Measurements from ENCODE around the gene PDK4.

Gene PDK4

GRCh38 chr7:95547361-95548348, 48.7 kb downstream of the PDK4 start:
- H3K4me1 ChIP-seq (ENCODE audit: control insufficient read depth in 1 of 2, insufficient read depth in 1 of 2, low read depth in 1 of 2, low read length in 1 of 2) = no peaks in the 10 kb centered on the region
- TF ChIP-seq CTCF (IDR thresholded peaks at IDR 0.05) = no peak
- H3K27me3 ChIP-seq = no peaks in the 10 kb centered on the region
- no peak overlapping the region for H3K27ac ChIP-seq
- H3K4me3 ChIP-seq (ENCODE audit: low read depth in 1 of 2, low read length in 1 of 2) = no peak overlapping the region
- H3K9me3 ChIP-seq = no peaks in the 10 kb centered on the region
- H3K36me3 ChIP-seq = no peaks in the 10 kb centered on the region

DNA sequence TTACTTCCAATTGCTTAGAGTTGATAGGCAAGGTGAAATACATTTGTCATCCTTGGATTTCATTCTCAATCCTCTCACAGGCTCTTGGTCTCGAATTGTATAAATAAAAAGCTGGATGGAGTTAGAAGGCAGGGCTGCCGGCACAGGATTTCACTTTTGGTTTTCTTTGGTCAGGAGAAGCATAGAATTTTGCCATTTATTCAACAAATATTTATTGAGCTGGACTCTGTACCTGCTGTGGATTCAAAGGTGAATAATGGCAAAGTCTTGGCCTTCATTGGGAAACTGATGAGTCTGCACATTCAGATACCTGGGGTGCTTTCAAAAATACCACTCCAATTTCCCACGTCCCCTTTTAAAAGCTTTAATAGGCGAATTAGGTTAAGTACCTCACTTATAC, 49.7 kb downstream of the PDK4 start:
- H3K36me3 ChIP-seq = no peaks in the 10 kb centered on the region
- no peaks in the 10 kb centered on the region for H3K9me3 ChIP-seq
- no peak overlapping the region for H3K4me3 ChIP-seq (ENCODE audit: low read depth in 1 of 2, low read length in 1 of 2)
- no peak overlapping the region for H3K27ac ChIP-seq
- H3K4me1 ChIP-seq (ENCODE audit: control insufficient read depth in 1 of 2, insufficient read depth in 1 of 2, low read depth in 1 of 2, low read length in 1 of 2) = no peaks in the 10 kb centered on the region
- TF ChIP-seq CTCF (IDR thresholded peaks at IDR 0.05) = no peak
- no peaks in the 10 kb centered on the region for H3K27me3 ChIP-seq

DNA sequence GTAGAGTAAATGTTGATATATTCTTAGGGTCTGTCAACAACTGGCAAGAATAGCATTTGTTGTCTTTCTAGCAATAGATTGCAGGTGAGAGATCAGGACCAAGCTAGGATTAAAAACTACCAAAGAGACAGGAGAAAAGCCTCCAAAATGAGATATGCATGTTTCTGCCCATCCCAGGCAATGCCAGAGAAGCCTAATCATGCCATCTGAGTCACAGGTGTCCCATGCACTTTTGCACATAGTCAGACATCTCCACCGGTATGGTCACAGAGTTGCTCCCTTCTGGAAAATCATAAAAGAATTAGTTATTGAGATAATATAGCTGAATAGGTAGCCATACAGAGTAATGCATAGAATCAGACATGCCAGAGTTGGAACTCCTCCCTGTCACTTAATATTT, 50.6 kb downstream of the PDK4 start:
- Histone ChIP-seq H3K9me3 (no peaks in the 10 kb centered on the region), H3K4me1 (ENCODE audit: control insufficient read depth in 1 of 2, insufficient read depth in 1 of 2, low read depth in 1 of 2, low read length in 1 of 2) (no peaks in the 10 kb centered on the region), H3K4me3 (ENCODE audit: low read depth in 1 of 2, low read length in 1 of 2) (no peak overlapping the region), H3K36me3 (no peaks in the 10 kb centered on the region), H3K27me3 (peaks cover 1% of the 10 kb centered on the region), H3K27ac (no peak overlapping the region)
- TF ChIP-seq CTCF (IDR thresholded peaks at IDR 0.05) = no peak

DNA sequence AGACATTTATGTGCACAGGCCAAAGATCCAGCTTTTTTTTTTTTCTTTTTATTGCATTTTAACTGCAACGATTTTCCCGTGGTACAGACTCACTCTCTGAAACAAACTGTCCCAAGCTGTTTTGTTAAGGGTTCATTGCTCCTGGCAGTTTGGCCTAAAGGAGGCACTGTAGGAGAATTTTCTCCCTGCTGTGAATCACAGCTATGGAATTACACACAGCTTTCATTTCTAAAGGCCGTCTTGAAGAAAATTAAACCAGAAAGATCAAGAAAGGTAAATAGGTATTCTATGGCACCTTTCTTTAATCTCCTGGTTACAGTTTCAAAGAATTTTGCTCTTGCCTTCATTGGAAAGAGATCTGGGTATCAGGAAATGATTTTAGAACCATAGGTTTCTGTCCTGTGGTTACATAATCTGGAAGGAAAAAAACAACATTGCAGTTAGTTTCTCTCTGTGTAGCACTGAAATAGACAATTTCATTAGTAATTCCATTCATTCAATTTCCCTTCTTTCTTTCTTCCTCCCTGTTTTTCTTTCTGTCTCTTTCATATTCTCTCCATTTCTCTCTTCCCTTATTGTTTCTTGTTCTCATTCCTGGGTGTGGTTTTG, 51.2 kb downstream of the PDK4 start:
- Histone ChIP-seq H3K9me3 (no peaks in the 10 kb centered on the region), H3K4me1 (ENCODE audit: control insufficient read depth in 1 of 2, insufficient read depth in 1 of 2, low read depth in 1 of 2, low read length in 1 of 2) (no peaks in the 10 kb centered on the region), H3K27ac (no peak overlapping the region), H3K36me3 (no peaks in the 10 kb centered on the region), H3K27me3 (peaks cover 4% of the 10 kb centered on the region), H3K4me3 (ENCODE audit: low read depth in 1 of 2, low read length in 1 of 2) (no peak overlapping the region)
- TF ChIP-seq CTCF (IDR thresholded peaks at IDR 0.05) = no peak

- TF ChIP-seq CTCF (IDR thresholded peaks at IDR 0.05) = no peak
- no peaks in the 10 kb centered on the region for H3K36me3 ChIP-seq
- H3K9me3 ChIP-seq = no peaks in the 10 kb centered on the region
- H3K27me3 ChIP-seq = peaks cover 4% of the 10 kb centered on the region
- H3K27ac ChIP-seq = no peak overlapping the region
- H3K4me1 ChIP-seq (ENCODE audit: control insufficient read depth in 1 of 2, insufficient read depth in 1 of 2, low read depth in 1 of 2, low read length in 1 of 2) = no peaks in the 10 kb centered on the region
- H3K4me3 ChIP-seq (ENCODE audit: low read depth in 1 of 2, low read length in 1 of 2) = no peak overlapping the region
Observed at GRCh38 chr7:95544171-95544570, 52.1 kb downstream of the PDK4 start.

All from neutrophil (primary cell).